Right lobe of liver (tissue), 4 donors: ENCODE measurements around the gene SLCO3A1.

Experiments
- POLR2A ChIP-seq: fragments of 450-650 bp; IDR thresholded peaks from one replicate; pipeline ENCODE4 v1.6.1; 2017; ENCODE audit warnings: antibody characterized with exemption, mild to moderate bottlenecking
- TF ChIP-seq, protein P1 (sequence below), 4 donors: fragments of 200-600 bp in 3 of 4; fragments of 450-650 bp in 1 of 4; IDR thresholded peaks; one replicate each; pipeline versions ENCODE4 v1.5.1 to v1.8.0; 2016 to 2022; ENCODE audit warnings: antibody characterized with exemption in 4 of 4, mild to moderate bottlenecking in 2 of 4
- donor health status: DM: no; HTN: no; CAD: no.
- donor health status: DM: no; HTN: no; CAD: no.
- donor health status: DM: no; HTN: yes; CAD: no.

- TF ChIP-seq, protein P1, sequence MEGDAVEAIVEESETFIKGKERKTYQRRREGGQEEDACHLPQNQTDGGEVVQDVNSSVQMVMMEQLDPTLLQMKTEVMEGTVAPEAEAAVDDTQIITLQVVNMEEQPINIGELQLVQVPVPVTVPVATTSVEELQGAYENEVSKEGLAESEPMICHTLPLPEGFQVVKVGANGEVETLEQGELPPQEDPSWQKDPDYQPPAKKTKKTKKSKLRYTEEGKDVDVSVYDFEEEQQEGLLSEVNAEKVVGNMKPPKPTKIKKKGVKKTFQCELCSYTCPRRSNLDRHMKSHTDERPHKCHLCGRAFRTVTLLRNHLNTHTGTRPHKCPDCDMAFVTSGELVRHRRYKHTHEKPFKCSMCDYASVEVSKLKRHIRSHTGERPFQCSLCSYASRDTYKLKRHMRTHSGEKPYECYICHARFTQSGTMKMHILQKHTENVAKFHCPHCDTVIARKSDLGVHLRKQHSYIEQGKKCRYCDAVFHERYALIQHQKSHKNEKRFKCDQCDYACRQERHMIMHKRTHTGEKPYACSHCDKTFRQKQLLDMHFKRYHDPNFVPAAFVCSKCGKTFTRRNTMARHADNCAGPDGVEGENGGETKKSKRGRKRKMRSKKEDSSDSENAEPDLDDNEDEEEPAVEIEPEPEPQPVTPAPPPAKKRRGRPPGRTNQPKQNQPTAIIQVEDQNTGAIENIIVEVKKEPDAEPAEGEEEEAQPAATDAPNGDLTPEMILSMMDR (IDR thresholded peaks at IDR 0.05) = no peak
- TF ChIP-seq POLR2A = no peak
These were observed 123.5 kb downstream of the SLCO3A1 start for GRCh38 chr15:91976966-91977365.
